SJCRH30 (cell line): ENCODE results near the gene MEGF11. TPM values are rescaled to one million over a fixed set of nuclear protein-coding genes. Genes with fewer than 3 reads are reported as not detected.

Experiments
- DNase-seq, 2 experiments: peaks; one replicate each; pipeline ENCODE4 v3.0.0-alpha.2; 2015 to 2020
- H3K27ac ChIP-seq: fragments of 250-450 bp; sonication (Bioruptor Pico); 2 replicates; pipeline ENCODE4 v1.5.1; 2020; ENCODE audit warnings: mild to moderate bottlenecking, moderate library complexity
- H3K27me3 ChIP-seq: fragments of 250-450 bp; sonication (Bioruptor Pico); 2 replicates; pipeline ENCODE4 v1.5.1; 2020; ENCODE audit warnings: mild to moderate bottlenecking, moderate library complexity
- H3K36me3 ChIP-seq: fragments of 250-450 bp; sonication (Bioruptor Pico); 2 replicates; pipeline ENCODE4 v1.5.1; 2020; ENCODE audit warnings: mild to moderate bottlenecking, moderate library complexity
- H3K4me1 ChIP-seq: fragments of 250-450 bp; sonication (Bioruptor Pico); 2 replicates; pipeline ENCODE4 v1.5.1; 2020; ENCODE audit warnings: mild to moderate bottlenecking, moderate library complexity
- H3K4me3 ChIP-seq: fragments of 250-450 bp; sonication (Bioruptor Pico); 2 replicates; pipeline ENCODE4 v1.5.1; 2020; ENCODE audit warnings: mild to moderate bottlenecking, moderate library complexity
- H3K9me3 ChIP-seq: fragments of 250-450 bp; sonication (Bioruptor Pico); replicated peaks from 2 replicates; pipeline ENCODE4 v1.5.1; 2020; ENCODE audit warnings: mild to moderate bottlenecking, moderate library complexity
- total RNA-seq: library from RNA; depleted of rRNA; stranded (reverse); fragments of >200 nt; shearing (Covaris generic); gene quantifications from 2 replicates; pipeline ENCODE4 v1.2.3, GENCODE V29; 2014

Gene MEGF11
- total RNA-seq, 1 experiment from 2014 or later = 8.7 TPM

DNA sequence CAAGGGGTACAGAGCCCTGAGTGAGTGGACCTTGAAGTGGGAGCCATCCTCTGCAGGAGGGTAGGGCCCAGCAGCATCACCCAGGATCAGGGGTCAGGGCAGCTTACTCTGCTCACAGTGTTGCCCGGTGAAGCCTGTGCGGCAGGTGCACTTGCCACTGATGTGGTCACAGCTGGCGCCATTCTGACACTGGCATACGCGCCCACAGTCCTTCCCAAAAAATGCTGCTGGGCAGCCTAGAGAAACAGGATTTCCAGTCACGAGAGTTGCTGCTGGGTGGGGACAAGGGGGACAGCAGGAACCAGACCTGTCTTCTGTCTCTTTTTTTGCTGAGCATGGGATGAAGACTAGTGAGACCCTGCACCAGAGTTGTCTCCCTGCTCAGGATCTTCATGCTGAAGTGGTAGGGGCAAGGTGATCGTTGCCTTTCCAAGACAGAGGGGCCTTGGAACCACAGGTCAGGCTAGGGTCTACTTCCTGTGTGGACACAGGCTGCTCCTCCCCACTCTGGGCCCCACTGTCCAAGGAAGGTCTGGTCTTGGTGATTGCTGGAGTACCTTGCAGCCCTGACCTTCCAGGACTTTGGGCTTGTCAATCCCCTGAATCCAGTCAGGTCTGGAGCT is 337.4 kb downstream of the MEGF11 start:
- H3K4me1 ChIP-seq = no peaks in the 10 kb centered on the region
- H3K27ac ChIP-seq = no peak overlapping the region
- H3K4me3 ChIP-seq = no peak overlapping the region
- DNase-seq = no peak
- H3K9me3 ChIP-seq = no peaks in the 10 kb centered on the region
- no peaks in the 10 kb centered on the region for H3K27me3 ChIP-seq
- no peaks in the 10 kb centered on the region for H3K36me3 ChIP-seq

DNA sequence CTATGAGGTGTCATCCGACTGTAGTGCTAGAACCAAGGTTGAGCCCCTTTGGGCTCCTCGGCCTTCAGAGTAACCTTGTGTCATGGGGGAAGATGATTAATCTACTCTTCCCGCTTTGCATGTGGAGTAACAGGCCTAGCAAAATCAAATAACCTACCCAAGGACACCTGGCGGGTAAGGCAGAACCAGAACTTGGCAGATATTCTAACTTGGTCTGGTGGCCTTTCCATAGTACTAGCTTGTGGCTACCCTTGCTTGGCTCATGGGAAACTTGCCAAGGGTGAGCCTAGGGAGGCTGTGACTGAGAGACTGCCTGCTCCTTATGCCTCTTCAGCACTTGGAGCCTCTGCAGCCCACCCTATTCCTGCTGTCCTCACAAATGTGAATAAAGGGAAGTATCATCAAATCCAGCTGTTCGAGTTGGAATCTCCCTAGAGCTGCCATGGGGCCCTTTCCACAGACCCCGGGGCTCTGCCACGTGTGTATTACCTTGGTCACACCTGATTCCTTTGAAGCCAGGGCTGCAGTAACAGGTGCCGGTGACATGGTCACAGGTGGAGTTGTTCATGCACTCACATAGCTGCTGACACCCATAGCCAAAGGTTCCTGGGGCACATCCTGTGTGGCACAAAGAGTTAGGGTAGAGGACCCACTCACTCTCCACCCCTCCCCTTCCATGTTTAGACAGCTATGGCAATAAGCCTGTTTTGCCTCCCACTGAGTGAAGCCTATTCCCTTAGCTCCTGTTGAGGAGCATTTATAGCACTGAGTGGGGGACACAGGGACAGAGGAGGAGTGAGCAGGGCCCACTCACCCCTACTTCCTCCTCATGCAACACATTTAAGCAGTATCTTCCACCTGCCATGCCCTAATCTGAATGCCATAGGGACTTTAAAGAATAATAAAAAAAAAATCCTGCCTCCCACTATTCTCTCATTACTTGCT is 338.3 kb downstream of the MEGF11 start:
- H3K36me3 ChIP-seq = no peaks in the 10 kb centered on the region
- H3K4me1 ChIP-seq = no peaks in the 10 kb centered on the region
- H3K27me3 ChIP-seq = no peaks in the 10 kb centered on the region
- H3K4me3 ChIP-seq = no peak overlapping the region
- no peaks in the 10 kb centered on the region for H3K9me3 ChIP-seq
- DNase-seq = no peak
- no peak overlapping the region for H3K27ac ChIP-seq

DNA sequence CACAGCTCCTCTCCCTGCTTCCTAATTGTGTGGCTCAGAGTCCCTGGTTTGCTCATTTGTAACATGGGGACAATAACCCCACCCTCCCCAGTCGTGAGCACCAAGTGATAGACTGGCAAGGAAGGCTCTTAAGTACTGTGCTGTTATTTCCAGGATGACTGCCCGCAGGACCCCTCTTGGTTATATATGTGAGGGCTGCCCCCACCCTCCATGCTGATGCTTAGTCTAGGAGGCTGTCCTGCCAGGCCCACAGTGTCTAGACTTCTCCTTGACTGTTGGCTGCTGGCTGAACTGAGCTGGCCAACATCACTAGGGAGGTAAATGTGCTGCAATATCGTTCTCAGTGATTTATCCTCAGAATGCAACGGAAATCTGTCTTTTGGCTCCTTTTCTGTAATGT is 339.2 kb downstream of the MEGF11 start:
- Histone ChIP-seq H3K36me3 (no peaks in the 10 kb centered on the region), H3K27me3 (no peaks in the 10 kb centered on the region), H3K4me3 (no peak overlapping the region), H3K4me1 (no peaks in the 10 kb centered on the region), H3K27ac (no peak overlapping the region), H3K9me3 (no peaks in the 10 kb centered on the region)
- no peak for DNase-seq

DNA sequence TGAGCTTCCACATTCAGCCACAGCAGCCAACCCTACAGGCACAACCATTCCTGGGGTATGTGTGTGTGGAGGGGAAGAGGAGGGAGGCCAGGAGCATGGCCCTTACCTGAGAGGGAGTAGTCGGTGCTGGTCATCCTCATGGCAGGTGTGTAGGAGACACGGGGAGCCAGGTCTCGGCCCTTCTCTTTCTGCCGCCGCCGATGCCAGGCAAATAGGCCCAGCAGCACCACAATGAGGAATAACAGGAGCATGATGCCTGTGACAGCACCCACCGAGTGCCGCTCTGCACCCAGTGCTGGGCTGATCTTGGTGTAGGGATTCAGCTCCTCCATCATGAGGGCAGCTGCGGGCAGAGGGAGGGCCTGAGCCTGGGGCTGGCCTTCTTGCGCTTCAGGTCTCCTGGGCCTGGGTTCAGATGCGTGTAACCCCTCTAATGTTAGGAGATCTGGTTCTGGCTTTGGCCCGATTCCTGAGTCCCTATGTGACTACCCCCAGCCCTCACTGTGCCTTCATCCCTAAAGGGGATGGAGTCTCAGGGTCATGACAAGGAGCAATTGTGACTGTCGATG is 339.8 kb downstream of the MEGF11 start:
- Histone ChIP-seq H3K9me3 (no peaks in the 10 kb centered on the region), H3K27me3 (no peaks in the 10 kb centered on the region), H3K36me3 (no peaks in the 10 kb centered on the region), H3K4me1 (no peaks in the 10 kb centered on the region), H3K27ac (no peak overlapping the region), H3K4me3 (no peak overlapping the region)
- no peak for DNase-seq

DNA sequence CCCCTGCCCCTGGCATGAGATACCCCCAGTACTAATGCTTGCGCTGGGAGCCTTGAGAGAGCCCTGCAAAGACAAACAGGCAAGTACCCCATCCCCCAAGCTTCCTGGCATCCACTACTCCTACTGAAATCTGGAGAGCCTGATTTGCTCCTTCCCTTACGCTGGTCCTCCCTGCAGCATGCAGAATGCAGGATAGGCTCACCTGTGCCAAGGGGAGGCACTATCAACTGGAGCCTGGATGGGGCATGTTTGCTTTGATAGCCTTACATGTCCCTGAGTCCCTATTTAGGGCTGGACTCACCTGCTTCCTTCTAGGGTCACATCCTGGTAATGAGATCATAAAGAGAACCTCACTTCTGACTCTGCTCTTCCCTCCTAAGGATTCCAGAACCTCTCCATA is 341.3 kb downstream of the MEGF11 start:
- no peak overlapping the region for H3K27ac ChIP-seq
- no peaks in the 10 kb centered on the region for H3K4me1 ChIP-seq
- no peak overlapping the region for H3K4me3 ChIP-seq
- no peak for DNase-seq
- H3K27me3 ChIP-seq = no peaks in the 10 kb centered on the region
- no peaks in the 10 kb centered on the region for H3K9me3 ChIP-seq
- no peaks in the 10 kb centered on the region for H3K36me3 ChIP-seq

DNA sequence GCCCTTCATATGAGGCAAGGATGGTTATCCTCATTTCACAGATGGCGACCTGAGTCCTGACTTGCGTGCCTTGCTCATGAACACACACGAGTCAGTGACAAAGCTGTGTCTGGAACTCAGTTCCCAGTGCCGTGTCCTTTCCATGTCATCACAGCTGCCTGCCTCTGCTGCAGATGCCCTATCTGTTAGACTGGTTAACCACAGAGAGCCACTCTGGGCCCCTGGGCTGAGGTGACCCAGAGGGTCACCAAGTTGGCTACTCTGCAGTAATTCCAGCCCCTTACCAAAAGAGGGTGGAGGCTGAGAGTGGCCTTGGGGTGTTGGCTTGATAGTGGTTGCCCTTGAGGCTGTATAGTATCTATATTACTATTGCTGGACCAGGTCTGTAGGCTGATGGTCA is 343.2 kb downstream of the MEGF11 start:
- Histone ChIP-seq H3K27me3 (no peaks in the 10 kb centered on the region), H3K36me3 (no peaks in the 10 kb centered on the region), H3K4me3 (no peak overlapping the region), H3K9me3 (no peaks in the 10 kb centered on the region), H3K27ac (no peak overlapping the region), H3K4me1 (peaks cover 9% of the 10 kb centered on the region; the same call in 1 of the 2 replicates)
- no peak for DNase-seq

DNA sequence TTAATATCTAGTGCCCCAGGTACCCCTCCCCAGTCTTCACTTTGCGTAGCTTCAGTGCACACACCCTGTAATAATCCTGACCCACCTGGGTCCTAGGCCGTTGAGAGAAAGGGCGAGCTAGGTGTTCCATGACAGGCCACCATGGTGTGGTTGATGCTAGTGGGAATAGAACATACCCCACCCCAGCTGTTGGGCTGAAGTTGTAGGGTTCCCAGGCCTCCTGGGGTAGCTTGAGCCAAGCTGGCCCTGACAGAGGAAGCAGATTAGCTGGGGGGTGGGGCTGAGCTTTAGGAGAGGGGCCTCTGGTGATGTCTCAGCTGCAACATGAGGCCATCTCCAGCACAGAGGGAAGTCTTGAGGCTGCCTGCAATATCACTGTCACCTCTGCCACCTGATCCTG is 343.7 kb downstream of the MEGF11 start:
- Histone ChIP-seq H3K4me1 (peaks cover 9% of the 10 kb centered on the region; the same call in 1 of the 2 replicates), H3K27me3 (no peaks in the 10 kb centered on the region), H3K36me3 (no peaks in the 10 kb centered on the region), H3K4me3 (no peak overlapping the region), H3K27ac (no peak overlapping the region), H3K9me3 (no peaks in the 10 kb centered on the region)
- no peak for DNase-seq

DNA sequence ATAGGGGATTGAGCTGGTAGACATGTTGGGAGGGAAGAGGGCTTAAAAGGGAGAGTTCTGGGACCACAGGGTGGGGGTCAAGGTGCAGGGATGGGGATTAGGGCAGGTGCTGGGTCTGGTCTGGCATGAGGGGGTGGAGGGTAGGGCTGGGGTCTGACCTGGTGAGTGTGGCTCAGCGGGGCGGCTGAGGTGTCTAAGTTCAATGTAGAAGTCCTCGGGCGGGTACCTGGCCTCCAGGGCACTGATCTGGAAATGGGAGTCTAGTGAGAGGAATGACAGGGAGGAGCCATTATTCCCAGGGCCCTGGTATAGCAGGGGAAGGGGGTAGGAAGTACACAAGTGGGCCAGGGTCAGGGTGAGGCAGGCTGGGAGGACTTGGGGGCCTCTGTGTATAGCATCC is 344.7 kb downstream of the MEGF11 start:
- Histone ChIP-seq H3K4me3 (no peak overlapping the region), H3K27me3 (no peaks in the 10 kb centered on the region), H3K27ac (no peak overlapping the region), H3K9me3 (no peaks in the 10 kb centered on the region), H3K4me1 (peaks cover 9% of the 10 kb centered on the region; the same call in 1 of the 2 replicates), H3K36me3 (no peaks in the 10 kb centered on the region)
- DNase-seq = no peak

DNA sequence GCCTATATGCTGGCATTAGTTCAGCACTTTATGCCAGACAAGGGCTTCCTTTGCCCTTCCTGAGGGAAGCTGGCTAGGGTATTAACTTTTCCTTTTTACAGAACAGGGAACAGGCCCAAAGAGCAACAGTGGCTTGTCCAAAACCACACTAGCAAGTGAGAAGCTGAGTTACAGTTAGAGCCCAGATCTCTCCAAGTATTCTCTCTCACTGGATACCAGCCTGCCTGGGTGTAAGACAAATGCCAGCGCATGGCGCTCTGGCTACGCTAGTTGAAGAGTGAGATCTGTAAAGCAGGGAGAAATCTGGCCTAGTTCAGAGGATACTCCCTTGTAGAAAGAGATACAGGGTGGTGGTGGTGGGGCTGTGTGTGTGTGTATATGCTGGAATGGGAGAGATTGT is 345.9 kb downstream of the MEGF11 start:
- H3K4me1 ChIP-seq = peaks cover 9% of the 10 kb centered on the region; the same call in 1 of the 2 replicates
- no peak overlapping the region for H3K27ac ChIP-seq
- no peaks in the 10 kb centered on the region for H3K36me3 ChIP-seq
- H3K27me3 ChIP-seq = no peaks in the 10 kb centered on the region
- no peak for DNase-seq
- no peaks in the 10 kb centered on the region for H3K9me3 ChIP-seq
- no peak overlapping the region for H3K4me3 ChIP-seq

DNA sequence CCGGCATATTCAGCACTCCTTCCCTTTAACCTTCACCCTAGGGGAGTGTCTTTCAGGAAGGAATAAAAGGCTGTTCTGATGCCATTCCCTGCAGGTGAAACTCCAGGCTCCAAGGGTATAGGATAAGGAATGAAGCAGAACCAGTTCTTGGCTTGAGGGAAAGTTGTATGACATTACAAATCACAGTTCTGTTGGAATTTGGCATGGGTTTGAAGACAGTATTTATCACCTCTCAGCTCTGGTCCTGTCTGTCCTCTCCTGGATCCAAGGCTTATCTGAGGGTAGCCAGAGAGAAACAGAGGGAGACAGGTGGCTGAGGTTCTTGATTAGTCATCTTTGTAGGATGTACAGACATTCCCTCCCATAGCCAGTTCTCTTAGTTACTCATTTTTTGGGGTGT is 347.2 kb downstream of the MEGF11 start:
- no peaks in the 10 kb centered on the region for H3K36me3 ChIP-seq
- no peaks in the 10 kb centered on the region for H3K27me3 ChIP-seq
- H3K27ac ChIP-seq = no peak overlapping the region
- no peaks in the 10 kb centered on the region for H3K9me3 ChIP-seq
- DNase-seq = peak in 1 of 2 experiments; percentile 23
- peaks cover 9% of the 10 kb centered on the region; the same call in 1 of the 2 replicates for H3K4me1 ChIP-seq
- H3K4me3 ChIP-seq = no peak overlapping the region

DNA sequence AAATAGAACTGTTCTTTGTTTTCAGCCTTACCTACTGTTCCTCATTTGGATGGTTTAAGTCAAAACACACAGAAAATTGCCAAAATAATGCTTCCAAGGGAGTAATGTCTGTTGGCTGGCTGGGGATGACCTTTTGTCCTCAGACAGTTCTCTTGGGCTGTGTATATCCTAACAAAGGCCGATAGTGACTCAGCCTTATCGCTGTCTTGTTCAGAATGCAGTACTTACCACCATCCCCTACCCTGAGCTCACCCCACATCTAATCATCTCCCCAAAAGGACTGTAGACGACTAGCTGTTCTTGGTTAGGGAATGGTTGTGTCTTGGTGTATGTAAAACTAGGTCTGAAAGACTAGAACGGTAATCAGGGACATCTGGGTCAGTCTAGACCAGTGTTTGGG is 349.2 kb downstream of the MEGF11 start:
- DNase-seq = no peak
- H3K4me3 ChIP-seq = no peak overlapping the region
- no peaks in the 10 kb centered on the region for H3K27me3 ChIP-seq
- no peak overlapping the region for H3K27ac ChIP-seq
- H3K36me3 ChIP-seq = no peaks in the 10 kb centered on the region
- peaks cover 9% of the 10 kb centered on the region; the same call in 1 of the 2 replicates for H3K4me1 ChIP-seq
- H3K9me3 ChIP-seq = no peaks in the 10 kb centered on the region

DNA sequence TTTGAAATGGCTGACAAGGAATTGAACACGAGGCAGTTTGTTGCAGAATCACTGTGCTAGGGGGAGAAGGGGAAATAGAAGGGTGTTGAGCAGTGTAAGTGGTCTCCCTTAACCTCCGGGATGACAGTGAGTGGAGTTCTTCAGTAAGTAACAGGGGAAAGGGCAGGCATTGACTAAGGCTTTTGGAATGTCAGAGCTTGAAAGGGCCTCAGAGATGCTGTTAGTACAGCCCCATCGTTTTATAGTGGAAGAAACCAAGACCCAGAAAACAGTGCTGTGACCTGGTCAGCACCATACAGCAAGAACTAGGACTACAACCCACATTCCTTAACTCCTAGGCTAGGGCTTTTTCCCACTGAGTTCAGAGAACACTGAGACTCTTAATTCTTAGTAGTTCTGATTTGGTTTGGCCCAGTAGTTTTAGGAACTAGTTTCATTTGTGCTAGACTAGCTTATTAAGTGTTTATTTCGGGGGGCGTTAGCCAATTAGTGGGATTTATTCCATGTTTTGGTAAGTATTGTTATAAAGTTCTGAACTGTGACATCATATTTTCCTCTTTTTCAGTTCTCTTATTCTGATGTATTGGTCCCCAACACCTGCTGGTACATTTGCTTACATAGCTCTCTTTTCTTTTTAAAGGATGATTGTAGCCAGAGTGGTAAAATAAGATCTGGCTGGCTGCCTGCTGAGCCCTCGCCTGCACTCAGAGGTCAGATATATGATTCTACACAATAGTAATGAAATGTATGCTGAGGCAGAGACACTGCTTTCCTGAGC is 350.1 kb downstream of the MEGF11 start:
- H3K9me3 ChIP-seq = no peaks in the 10 kb centered on the region
- H3K27ac ChIP-seq = no peak overlapping the region
- no peak for DNase-seq
- H3K4me1 ChIP-seq = peaks cover 9% of the 10 kb centered on the region; the same call in 1 of the 2 replicates
- no peak overlapping the region for H3K4me3 ChIP-seq
- no peaks in the 10 kb centered on the region for H3K27me3 ChIP-seq
- H3K36me3 ChIP-seq = no peaks in the 10 kb centered on the region

DNA sequence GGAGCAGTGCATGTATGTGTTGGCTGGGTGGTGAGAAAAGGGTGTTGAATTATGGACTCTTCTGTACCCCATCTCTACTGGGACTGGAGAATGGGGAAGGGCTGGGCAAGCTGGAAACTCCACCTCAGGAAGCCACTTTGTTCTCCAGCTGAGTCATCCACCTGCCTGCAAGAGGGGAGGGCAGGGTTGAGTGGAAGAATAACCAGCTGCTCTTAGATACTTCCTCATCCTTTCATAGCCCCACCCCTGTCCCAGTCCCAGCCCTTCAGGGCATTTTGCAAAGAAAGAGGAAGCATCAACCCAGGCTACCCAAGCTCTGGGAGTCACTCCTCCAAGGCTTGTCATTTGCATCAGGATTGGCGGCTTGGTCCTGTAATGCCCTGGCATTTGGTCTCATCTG is 351.2 kb downstream of the MEGF11 start:
- peaks cover 2% of the 10 kb centered on the region; the same call in 1 of the 2 replicates for H3K36me3 ChIP-seq
- H3K4me3 ChIP-seq = no peak overlapping the region
- H3K4me1 ChIP-seq = peaks cover 9% of the 10 kb centered on the region; the same call in 1 of the 2 replicates
- no peaks in the 10 kb centered on the region for H3K27me3 ChIP-seq
- DNase-seq = peak in 1 of 2 experiments; percentile 21
- H3K27ac ChIP-seq = no peak overlapping the region
- H3K9me3 ChIP-seq = no peaks in the 10 kb centered on the region

DNA sequence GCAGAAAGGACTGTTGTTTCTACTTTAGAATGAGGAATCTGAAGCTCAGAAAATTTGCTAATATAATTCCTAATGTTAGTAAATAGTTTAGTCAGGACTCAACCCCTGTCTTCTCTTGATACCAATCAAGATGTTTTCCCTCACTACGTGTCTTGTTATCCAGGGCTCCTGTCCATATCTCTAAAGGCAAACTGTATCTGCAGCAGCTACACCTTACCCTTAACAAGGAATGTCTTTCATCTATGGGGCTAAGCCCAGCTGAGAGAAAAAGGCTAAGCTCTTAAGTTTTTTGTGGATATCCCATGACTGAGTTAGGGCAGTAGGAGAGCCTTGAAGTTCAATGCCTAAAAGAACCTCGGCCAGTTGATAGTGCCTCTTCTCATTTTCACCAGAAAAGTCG is 351.7 kb downstream of the MEGF11 start:
- Histone ChIP-seq H3K36me3 (peaks cover 4% of the 10 kb centered on the region; the same call in 1 of the 2 replicates), H3K4me1 (peaks cover 9% of the 10 kb centered on the region; the same call in 1 of the 2 replicates), H3K27me3 (no peaks in the 10 kb centered on the region), H3K27ac (no peak overlapping the region), H3K9me3 (no peaks in the 10 kb centered on the region), H3K4me3 (no peak overlapping the region)
- no peak for DNase-seq
